Keratinocyte (primary cell): Measurements from ENCODE around the gene ACP2.

Experiments
- CTCF ChIP-seq, 3 experiments: IDR thresholded peaks in 1 of 3; conservative IDR thresholded peaks in 1 of 3; optimal IDR thresholded peaks in 1 of 3; 2 replicates in 2 of 3; 3 replicates in 1 of 3; pipeline versions ENCODE3 to v1.5.1; 2011; ENCODE audit warnings: low read length in 3 of 3, mild to moderate bottlenecking in 3 of 3, moderate library complexity in 2 of 3, control low read depth in 1 of 3, inconsistent platforms in 1 of 3; ENCODE audit not compliant: insufficient read depth in 2 of 3; ENCODE audit errors: extremely low read depth in 1 of 3
- EZH2 ChIP-seq: IDR thresholded peaks from one replicate; pipeline ENCODE4 v1.6.1; 2012; ENCODE audit warnings: inconsistent platforms, mild to moderate bottlenecking, low read length, moderate library complexity

- TF ChIP-seq CTCF (optimal IDR thresholded peaks at IDR 0.05 in 1 of 3, IDR thresholded peaks at IDR 0.05 in 1 of 3, conservative IDR thresholded peaks at IDR 0.05 in 1 of 3; ENCODE audit: extremely low read depth in 1 of 3, insufficient read depth in 2 of 3, low read length in 3 of 3) (no peak), EZH2 (no peak)
Measured at GRCh38 chr11:47249378-47249715, 733 bp upstream of the ACP2 start.
